Lower leg skin (tissue), 3 donors: ENCODE results near the gene LAMTOR1.
A peak's percentile ranks its signal among the peaks of the same experiment; 100 is the strongest.

ENCODE experiments used
- POLR2A ChIP-seq, 2 donors: fragments of 450-650 bp; IDR thresholded peaks; one replicate each; pipeline ENCODE4 v1.6.1; 2016 to 2017; ENCODE audit warnings: antibody characterized with exemption in 2 of 2, mild to moderate bottlenecking in 1 of 2, moderate library complexity in 1 of 2
- TF ChIP-seq, protein P1 (sequence below), 3 donors: fragments of 450-650 bp; IDR thresholded peaks; one replicate each; pipeline ENCODE4 v1.5.1; 2016; ENCODE audit warnings: antibody characterized with exemption in 3 of 3, mild to moderate bottlenecking in 3 of 3, moderate library complexity in 2 of 3

DNA sequence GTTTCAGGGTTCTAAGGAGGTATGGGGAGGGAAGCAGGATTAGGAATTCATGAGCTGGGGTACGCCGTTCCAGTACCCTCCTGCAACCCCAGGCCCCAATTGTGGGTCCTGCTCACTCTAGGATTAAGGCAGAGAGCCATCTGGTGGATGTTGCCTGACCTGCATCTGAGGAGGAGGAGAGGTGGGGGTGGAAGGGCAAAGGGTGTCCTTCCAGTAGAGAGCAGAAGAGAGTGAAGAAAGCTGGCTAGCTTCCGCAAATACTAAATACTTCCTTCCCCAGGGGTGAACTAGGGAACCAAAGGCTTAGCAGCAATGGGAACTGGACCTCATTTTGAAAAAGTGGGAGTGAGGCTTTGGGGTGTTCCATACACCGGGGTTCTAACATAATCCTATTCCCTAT, 11.8 kb downstream of the LAMTOR1 start:
- TF ChIP-seq, protein P1, sequence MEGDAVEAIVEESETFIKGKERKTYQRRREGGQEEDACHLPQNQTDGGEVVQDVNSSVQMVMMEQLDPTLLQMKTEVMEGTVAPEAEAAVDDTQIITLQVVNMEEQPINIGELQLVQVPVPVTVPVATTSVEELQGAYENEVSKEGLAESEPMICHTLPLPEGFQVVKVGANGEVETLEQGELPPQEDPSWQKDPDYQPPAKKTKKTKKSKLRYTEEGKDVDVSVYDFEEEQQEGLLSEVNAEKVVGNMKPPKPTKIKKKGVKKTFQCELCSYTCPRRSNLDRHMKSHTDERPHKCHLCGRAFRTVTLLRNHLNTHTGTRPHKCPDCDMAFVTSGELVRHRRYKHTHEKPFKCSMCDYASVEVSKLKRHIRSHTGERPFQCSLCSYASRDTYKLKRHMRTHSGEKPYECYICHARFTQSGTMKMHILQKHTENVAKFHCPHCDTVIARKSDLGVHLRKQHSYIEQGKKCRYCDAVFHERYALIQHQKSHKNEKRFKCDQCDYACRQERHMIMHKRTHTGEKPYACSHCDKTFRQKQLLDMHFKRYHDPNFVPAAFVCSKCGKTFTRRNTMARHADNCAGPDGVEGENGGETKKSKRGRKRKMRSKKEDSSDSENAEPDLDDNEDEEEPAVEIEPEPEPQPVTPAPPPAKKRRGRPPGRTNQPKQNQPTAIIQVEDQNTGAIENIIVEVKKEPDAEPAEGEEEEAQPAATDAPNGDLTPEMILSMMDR (IDR thresholded peaks at IDR 0.05), result peak in 1 of 3 donors; percentile 79
- TF ChIP-seq POLR2A (IDR thresholded peaks at IDR 0.05), result no peak
